OCI-LY7 (cell line): Measurements from ENCODE around the gene APOC4.
"Not testable (repeated sequence)": the region's sequence is repeated elsewhere in the genome, so short reads cannot be mapped to it uniquely, and the experiment has no call there.

ENCODE experiments used
- EZH2phosphoT487 ChIP-seq: fragments of 200-600 bp; sonication (generic); IDR thresholded peaks from 2 replicates; pipeline ENCODE4 v1.6.1; 2018; ENCODE audit warnings: low read depth, borderline replicate concordance, mild to moderate bottlenecking, mixed run types, antibody characterized with exemption, low read length, moderate library complexity, mixed read lengths
- TF ChIP-seq, protein P1 (sequence below): fragments of 200-600 bp; sonication (generic); conservative IDR thresholded peaks from 2 replicates; pipeline ENCODE4 v1.5.1; 2014; ENCODE audit warnings: mild to moderate bottlenecking, antibody characterized with exemption, low read length, moderate library complexity, mixed read lengths

DNA sequence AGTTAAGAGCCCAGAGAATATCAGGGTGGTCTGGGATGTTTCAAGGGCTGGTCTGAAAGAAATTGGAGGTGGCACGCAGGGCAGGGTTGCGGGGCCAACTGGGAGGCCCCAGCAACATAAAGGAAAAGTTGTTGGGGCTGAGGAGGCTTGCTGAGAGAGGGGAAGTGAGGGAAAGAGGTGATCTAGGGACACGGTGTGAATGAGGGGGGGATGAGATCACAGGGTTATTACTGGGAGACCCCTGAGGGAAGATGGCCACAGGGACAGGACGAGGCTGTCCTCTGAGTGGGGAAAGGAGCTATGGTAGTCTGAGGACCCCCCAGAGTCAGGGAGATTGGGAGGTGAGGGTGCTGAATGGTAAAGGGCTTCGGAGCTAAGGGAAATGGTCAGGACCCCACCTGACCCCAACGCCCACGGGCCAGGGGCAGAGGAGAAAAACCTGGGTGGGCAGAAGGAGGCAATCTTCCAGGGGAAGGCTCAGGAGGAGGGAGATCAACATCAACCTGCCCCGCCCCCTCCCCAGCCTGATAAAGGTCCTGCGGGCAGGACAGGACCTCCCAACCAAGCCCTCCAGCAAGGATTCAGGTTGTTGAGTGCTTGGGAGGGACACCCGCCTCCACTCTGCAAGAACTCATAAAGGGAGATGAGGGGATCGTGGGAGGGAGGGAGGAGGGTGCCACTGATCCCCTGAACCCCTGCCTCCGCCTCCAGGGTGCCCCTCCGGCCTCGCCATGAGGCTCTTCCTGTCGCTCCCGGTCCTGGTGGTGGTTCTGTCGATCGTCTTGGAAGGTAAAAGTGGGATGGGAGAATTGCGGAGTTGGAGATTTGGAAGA is 15.6 kb upstream of the APOC4 start:
- TF ChIP-seq, protein P1, sequence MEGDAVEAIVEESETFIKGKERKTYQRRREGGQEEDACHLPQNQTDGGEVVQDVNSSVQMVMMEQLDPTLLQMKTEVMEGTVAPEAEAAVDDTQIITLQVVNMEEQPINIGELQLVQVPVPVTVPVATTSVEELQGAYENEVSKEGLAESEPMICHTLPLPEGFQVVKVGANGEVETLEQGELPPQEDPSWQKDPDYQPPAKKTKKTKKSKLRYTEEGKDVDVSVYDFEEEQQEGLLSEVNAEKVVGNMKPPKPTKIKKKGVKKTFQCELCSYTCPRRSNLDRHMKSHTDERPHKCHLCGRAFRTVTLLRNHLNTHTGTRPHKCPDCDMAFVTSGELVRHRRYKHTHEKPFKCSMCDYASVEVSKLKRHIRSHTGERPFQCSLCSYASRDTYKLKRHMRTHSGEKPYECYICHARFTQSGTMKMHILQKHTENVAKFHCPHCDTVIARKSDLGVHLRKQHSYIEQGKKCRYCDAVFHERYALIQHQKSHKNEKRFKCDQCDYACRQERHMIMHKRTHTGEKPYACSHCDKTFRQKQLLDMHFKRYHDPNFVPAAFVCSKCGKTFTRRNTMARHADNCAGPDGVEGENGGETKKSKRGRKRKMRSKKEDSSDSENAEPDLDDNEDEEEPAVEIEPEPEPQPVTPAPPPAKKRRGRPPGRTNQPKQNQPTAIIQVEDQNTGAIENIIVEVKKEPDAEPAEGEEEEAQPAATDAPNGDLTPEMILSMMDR, result not testable (repeated sequence)
- TF ChIP-seq EZH2phosphoT487, result not testable (repeated sequence)
